ENCODE data around the gene DNAH6. TPM values are rescaled to one million over a fixed set of nuclear protein-coding genes. Genes with fewer than 3 reads are reported as not detected.

The DNAH6 gene
- total RNA-seq, 1 donor from 2014 or later, result 6.3 TPM

- Histone ChIP-seq H3K36me3 (no peaks in the 10 kb centered on the region), H3K4me3 (no peak overlapping the region), H3K27ac (no peak overlapping the region), H3K9me3 (no peaks in the 10 kb centered on the region), H3K27me3 (ENCODE audit: low read depth) (no peaks in the 10 kb centered on the region), H3K4me1 (peaks cover 5% of the 10 kb centered on the region)
- ATAC-seq, result no peak
- no peak for TF ChIP-seq CTCF (IDR thresholded peaks at IDR 0.05)
- intact Hi-C loops (cut with DNase I), result no loop called here
- no peak for DNase-seq
Measured at GRCh38 chr2:84708442-84708841, 192.1 kb downstream of the DNAH6 start.

GRCh38 chr2:84711651-84712050 is 195.4 kb downstream of the DNAH6 start:
- intact Hi-C loops (cut with DNase I), result no loop called here
- H3K36me3 ChIP-seq, result no peaks in the 10 kb centered on the region
- DNase-seq, result no peak
- no peaks in the 10 kb centered on the region for H3K27me3 ChIP-seq (ENCODE audit: low read depth)
- no peak overlapping the region for H3K27ac ChIP-seq
- ATAC-seq, result no peak
- TF ChIP-seq CTCF (IDR thresholded peaks at IDR 0.05), result no peak
- no peaks in the 10 kb centered on the region for H3K4me1 ChIP-seq
- H3K9me3 ChIP-seq, result no peaks in the 10 kb centered on the region
- no peak overlapping the region for H3K4me3 ChIP-seq

GRCh38 chr2:84713441-84713840 is 197.1 kb downstream of the DNAH6 start:
- H3K36me3 ChIP-seq, result no peaks in the 10 kb centered on the region
- no peak for TF ChIP-seq CTCF (IDR thresholded peaks at IDR 0.05)
- no peak overlapping the region for H3K4me3 ChIP-seq
- no peak overlapping the region for H3K27ac ChIP-seq
- intact Hi-C loops (cut with DNase I), result no loop called here
- no peak for ATAC-seq
- no peak for DNase-seq
- no peaks in the 10 kb centered on the region for H3K27me3 ChIP-seq (ENCODE audit: low read depth)
- no peaks in the 10 kb centered on the region for H3K4me1 ChIP-seq
- no peaks in the 10 kb centered on the region for H3K9me3 ChIP-seq

- intact Hi-C loops (cut with DNase I), result no loop called here
- H3K9me3 ChIP-seq, result no peaks in the 10 kb centered on the region
Measured at GRCh38 chr2:84716564-84716963, 200.3 kb downstream of the DNAH6 start.

GRCh38 chr2:84717302-84717701 is 201.0 kb downstream of the DNAH6 start:
- intact Hi-C loops (cut with DNase I), result no loop called here
- TF ChIP-seq CTCF (IDR thresholded peaks at IDR 0.05), result no peak

More at GRCh38 chr2:84716564-84716963, 200.3 kb downstream of the DNAH6 start:
- DNase-seq, result no peak
- Histone ChIP-seq H3K36me3 (no peaks in the 10 kb centered on the region), H3K4me3 (no peak overlapping the region), H3K4me1 (no peaks in the 10 kb centered on the region), H3K27me3 (ENCODE audit: low read depth) (no peaks in the 10 kb centered on the region), H3K27ac (no peak overlapping the region)
- TF ChIP-seq CTCF (IDR thresholded peaks at IDR 0.05), result no peak
- no peak for ATAC-seq

GRCh38 chr2:84719434-84719833 is 203.1 kb downstream of the DNAH6 start:
- no peak for TF ChIP-seq CTCF (IDR thresholded peaks at IDR 0.05)

More at GRCh38 chr2:84717302-84717701, 201.0 kb downstream of the DNAH6 start:
- H3K9me3 ChIP-seq, result no peaks in the 10 kb centered on the region
- H3K27me3 ChIP-seq (ENCODE audit: low read depth), result no peaks in the 10 kb centered on the region
- H3K27ac ChIP-seq, result no peak overlapping the region
- H3K36me3 ChIP-seq, result no peaks in the 10 kb centered on the region
- no peaks in the 10 kb centered on the region for H3K4me1 ChIP-seq
- H3K4me3 ChIP-seq, result no peak overlapping the region
- ATAC-seq (no peak), DNase-seq (no peak)

More at GRCh38 chr2:84719434-84719833, 203.1 kb downstream of the DNAH6 start:
- H3K9me3 ChIP-seq, result no peaks in the 10 kb centered on the region
- no peaks in the 10 kb centered on the region for H3K27me3 ChIP-seq (ENCODE audit: low read depth)
- no peak for DNase-seq
- H3K27ac ChIP-seq, result no peak overlapping the region
- no peaks in the 10 kb centered on the region for H3K4me1 ChIP-seq
- intact Hi-C loops (cut with DNase I), result no loop called here
- no peaks in the 10 kb centered on the region for H3K36me3 ChIP-seq
- H3K4me3 ChIP-seq, result no peak overlapping the region
- ATAC-seq, result no peak

All from lower lobe of right lung (tissue), 2 donors.